Panc1 (cell line): ENCODE results near the gene TMEM212. TPM values are rescaled to one million over a fixed set of nuclear protein-coding genes. Genes with fewer than 3 reads are reported as not detected.
A peak's percentile ranks its signal among the peaks of the same experiment; 100 is the strongest.

Experiments used
- ATAC-seq: fragments of 200-7000 bp; cut with Tn5 transposase; 2 replicates; pipeline ENCODE4 v1.9.1; 2020; ENCODE audit warnings: mild to moderate bottlenecking, moderate library complexity
- BruUV-seq: library from RNA; stranded (reverse); fragments of 400-500 nt; replicated peaks from 2 replicates; lab custom pipeline; 2021; lab: Mats Ljungman, UMichigan
- CTCF ChIA-PET: fragments of 300-600 bp; sonication (Branson Sonifier 250); formaldehyde crosslinking; loops from one replicate; lab custom pipeline; 2022; ENCODE audit warnings: antibody characterized with exemption; lab: Charles Lee
- POLR2A ChIA-PET: fragments of 300-600 bp; sonication (Branson Sonifier 250); formaldehyde crosslinking; loops from one replicate; lab custom pipeline; 2022; ENCODE audit warnings: antibody characterized with exemption; lab: Charles Lee
- DNase-seq: peaks from one replicate; pipeline ENCODE4 v3.0.0-alpha.2; 2010; ENCODE audit warnings: low read depth, low spot score
- H3K27ac ChIP-seq: 2 replicates; pipeline ENCODE4 v1.5.1; 2011; ENCODE audit warnings: mild to moderate bottlenecking, low read length, inconsistent platforms
- H3K27me3 ChIP-seq: fragments of 200-500 bp; sonication (Bioruptor generic); 2 replicates; pipeline ENCODE4 v1.6.0; 2014; ENCODE audit warnings: low read length, inconsistent platforms; ENCODE audit not compliant: control insufficient read depth, insufficient read depth
- H3K36me3 ChIP-seq: fragments of 200-500 bp; sonication (Bioruptor generic); 2 replicates; pipeline ENCODE4 v1.5.1; 2014; ENCODE audit warnings: inconsistent platforms, mild to moderate bottlenecking, low read length, moderate library complexity; ENCODE audit not compliant: control insufficient read depth, insufficient read depth
- H3K4me1 ChIP-seq: 2 replicates; pipeline ENCODE4 v1.5.1; 2011; ENCODE audit warnings: inconsistent platforms, mild to moderate bottlenecking, low read length, moderate library complexity; ENCODE audit not compliant: control insufficient read depth, insufficient read depth
- H3K4me3 ChIP-seq, 2 experiments: 2 replicates each; pipeline ENCODE4 v1.5.1; 2011 to 2012; ENCODE audit warnings: low read depth in 2 of 2, low read length in 2 of 2, mild to moderate bottlenecking in 2 of 2, inconsistent platforms in 1 of 2, moderate library complexity in 1 of 2
- H3K9me3 ChIP-seq: fragments of 200-500 bp; sonication (Bioruptor generic); 2 replicates; pipeline ENCODE4 v1.5.1; 2014; ENCODE audit warnings: low read depth, mild to moderate bottlenecking, inconsistent platforms, low read length, moderate library complexity; ENCODE audit not compliant: control insufficient read depth, insufficient read depth
- CTCF ChIP-seq: fragments of 450-650 bp; IDR thresholded peaks from 2 replicates; pipeline ENCODE4 v1.5.1; 2017; ENCODE audit warnings: mild to moderate bottlenecking
- POLR2AphosphoS5 ChIP-seq: IDR thresholded peaks from 2 replicates; pipeline ENCODE4 v1.6.1; 2012; ENCODE audit warnings: mild to moderate bottlenecking, low read depth, low read length, moderate library complexity
- SIN3A ChIP-seq: IDR thresholded peaks from 2 replicates; pipeline ENCODE4 v1.6.1; 2012; ENCODE audit warnings: low read depth, mild to moderate bottlenecking, low read length, moderate library complexity, borderline replicate concordance; ENCODE audit not compliant: insufficient read depth
- TCF7L2 ChIP-seq: IDR thresholded peaks from 2 replicates; pipeline ENCODE4 v1.6.1; 2011; ENCODE audit warnings: mild to moderate bottlenecking, low read depth, low read length, inconsistent platforms
- in situ Hi-C: cut with HindIII; loops from 2 replicates; pipeline ENCODE4 v1.10.0; 2016; ENCODE audit warnings: low sequenced_read_pairs, low pct_unique_long_range_greater_than_20kb
- intact Hi-C: fragments of 100-400 bp; cut with micrococcal nuclease; formaldehyde crosslinking; loops from one replicate; pipeline ENCODE4 v1.10.0; 2022; ENCODE audit not compliant: unreplicated experiment
- total RNA-seq: library from RNA; stranded (reverse); gene quantifications from one replicate; pipeline ENCODE4 v1.2.1, GENCODE V29; 2021; ENCODE audit not compliant: unreplicated experiment
- TF ChIP-seq, protein P1 (sequence below), 2 experiments: IDR thresholded peaks; 2 replicates each; pipeline ENCODE4 v1.6.1; 2011 to 2012; ENCODE audit warnings: low read depth in 2 of 2, control low read depth in 1 of 2, low read length in 1 of 2, mild to moderate bottlenecking in 1 of 2, moderate library complexity in 1 of 2; ENCODE audit not compliant: insufficient read depth in 1 of 2

The TMEM212 gene
- total RNA-seq, 1 experiment from 2014 or later = not detected

DNA sequence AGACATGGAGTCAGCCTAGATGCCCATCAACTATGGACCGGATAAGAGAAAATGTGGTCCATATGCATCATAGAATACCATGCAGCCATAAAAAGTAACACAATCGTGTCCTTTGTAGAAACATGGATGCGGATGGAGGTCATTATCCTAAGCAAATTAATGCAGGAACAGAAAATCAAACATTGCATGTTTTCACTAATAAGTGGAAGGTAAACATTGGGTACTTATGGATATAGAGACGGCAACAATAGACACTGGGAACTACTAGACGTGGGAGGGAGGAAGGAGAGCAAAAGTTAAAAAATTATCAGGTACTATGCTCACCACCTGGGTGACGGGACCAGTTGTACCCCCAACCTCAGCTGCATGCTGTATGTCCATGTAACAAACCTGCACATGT, 35.3 kb upstream of the TMEM212 start:
- in situ Hi-C loops (no loop called here), intact Hi-C loops (no loop called here)
- Histone ChIP-seq H3K4me3 (no peak overlapping the region), H3K27me3 (no peaks in the 10 kb centered on the region), H3K9me3 (no peaks in the 10 kb centered on the region), H3K27ac (peak overlapping the region; percentile 77), H3K4me1 (peaks cover 63% of the 10 kb centered on the region), H3K36me3 (no peaks in the 10 kb centered on the region)
- BruUV-seq = no TSS peak
- TF ChIP-seq, protein P1, sequence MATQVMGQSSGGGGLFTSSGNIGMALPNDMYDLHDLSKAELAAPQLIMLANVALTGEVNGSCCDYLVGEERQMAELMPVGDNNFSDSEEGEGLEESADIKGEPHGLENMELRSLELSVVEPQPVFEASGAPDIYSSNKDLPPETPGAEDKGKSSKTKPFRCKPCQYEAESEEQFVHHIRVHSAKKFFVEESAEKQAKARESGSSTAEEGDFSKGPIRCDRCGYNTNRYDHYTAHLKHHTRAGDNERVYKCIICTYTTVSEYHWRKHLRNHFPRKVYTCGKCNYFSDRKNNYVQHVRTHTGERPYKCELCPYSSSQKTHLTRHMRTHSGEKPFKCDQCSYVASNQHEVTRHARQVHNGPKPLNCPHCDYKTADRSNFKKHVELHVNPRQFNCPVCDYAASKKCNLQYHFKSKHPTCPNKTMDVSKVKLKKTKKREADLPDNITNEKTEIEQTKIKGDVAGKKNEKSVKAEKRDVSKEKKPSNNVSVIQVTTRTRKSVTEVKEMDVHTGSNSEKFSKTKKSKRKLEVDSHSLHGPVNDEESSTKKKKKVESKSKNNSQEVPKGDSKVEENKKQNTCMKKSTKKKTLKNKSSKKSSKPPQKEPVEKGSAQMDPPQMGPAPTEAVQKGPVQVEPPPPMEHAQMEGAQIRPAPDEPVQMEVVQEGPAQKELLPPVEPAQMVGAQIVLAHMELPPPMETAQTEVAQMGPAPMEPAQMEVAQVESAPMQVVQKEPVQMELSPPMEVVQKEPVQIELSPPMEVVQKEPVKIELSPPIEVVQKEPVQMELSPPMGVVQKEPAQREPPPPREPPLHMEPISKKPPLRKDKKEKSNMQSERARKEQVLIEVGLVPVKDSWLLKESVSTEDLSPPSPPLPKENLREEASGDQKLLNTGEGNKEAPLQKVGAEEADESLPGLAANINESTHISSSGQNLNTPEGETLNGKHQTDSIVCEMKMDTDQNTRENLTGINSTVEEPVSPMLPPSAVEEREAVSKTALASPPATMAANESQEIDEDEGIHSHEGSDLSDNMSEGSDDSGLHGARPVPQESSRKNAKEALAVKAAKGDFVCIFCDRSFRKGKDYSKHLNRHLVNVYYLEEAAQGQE (IDR thresholded peaks at IDR 0.05; ENCODE audit: insufficient read depth in 1 of 2, low read depth in 2 of 2, low read length in 1 of 2) = no peak
- no peak for TF ChIP-seq CTCF
- TF ChIP-seq TCF7L2 = no peak
- TF ChIP-seq POLR2AphosphoS5 = no peak
- no peak for TF ChIP-seq SIN3A
- CTCF ChIA-PET = no interaction called here
- POLR2A ChIA-PET = interaction anchor here (0.6 kb wide), 1 partner anchor 342 kb away, joined by 3 read pairs; no protein-coding TSS in a partner anchor
- ATAC-seq = no peak
- DNase-seq = no peak

DNA sequence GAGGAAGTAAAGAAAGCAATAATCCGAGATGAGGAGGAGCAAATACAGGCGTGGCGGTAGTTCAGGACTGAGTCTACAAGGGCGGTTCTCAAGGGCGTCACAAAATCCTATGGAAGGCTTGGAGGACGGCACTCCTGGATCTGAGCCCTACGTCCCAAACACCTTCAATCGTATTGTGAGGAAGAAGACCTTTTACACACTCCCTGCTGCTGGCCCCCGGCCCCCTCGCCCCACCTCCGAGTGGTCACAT, 33.6 kb upstream of the TMEM212 start:
- no peak for DNase-seq
- H3K4me1 ChIP-seq = peaks cover 63% of the 10 kb centered on the region
- ChIA-PET POLR2A (interaction anchor here (0.6 to 1.4 kb wide), 4 partner anchors 19 to 331 kb away, joined by 3 to 6 read pairs (median 4); no protein-coding TSS in a partner anchor), CTCF (interaction anchor here (0.7 kb wide), 2 partner anchors 20 to 532 kb away, joined by 3 to 4 read pairs; no protein-coding TSS in a partner anchor)
- TF ChIP-seq POLR2AphosphoS5 (no peak), SIN3A (no peak), TCF7L2 (no peak; the same call in 1 of the 2 replicates), CTCF (no peak)
- TF ChIP-seq, protein P1 (IDR thresholded peaks at IDR 0.05; ENCODE audit: insufficient read depth in 1 of 2, low read depth in 2 of 2, low read length in 1 of 2) = no peak
- peak; percentile 51 for ATAC-seq
- in situ Hi-C loops = no loop called here
- intact Hi-C loops = no loop called here
- no peaks in the 10 kb centered on the region for H3K36me3 ChIP-seq
- H3K9me3 ChIP-seq = no peaks in the 10 kb centered on the region
- H3K27ac ChIP-seq = peak overlapping the region; percentile 99
- H3K27me3 ChIP-seq = no peaks in the 10 kb centered on the region
- H3K4me3 ChIP-seq = peak overlapping the region; percentile 69 to 76
- no TSS peak for BruUV-seq
